HCT116 (cell line): Measurements from ENCODE around the gene PRKCH. TPM values are rescaled to one million over a fixed set of nuclear protein-coding genes. Genes with fewer than 3 reads are reported as not detected.

Experiments
- ATAC-seq: fragments of 200-7000 bp; cut with Tn5 transposase; 2 replicates; pipeline ENCODE4 v1.9.1; 2020; ENCODE audit warnings: mild to moderate bottlenecking, moderate library complexity
- BruUV-seq: library from RNA; stranded (reverse); fragments of 400-500 nt; replicated peaks from 2 replicates; lab custom pipeline; 2021; lab: Mats Ljungman, UMichigan
- CTCF ChIA-PET: fragments of 300-600 bp; sonication (Branson Sonifier 250); formaldehyde crosslinking; loops from one replicate; lab custom pipeline; 2021; ENCODE audit warnings: antibody characterized with exemption; lab: Charles Lee
- POLR2A ChIA-PET: fragments of 300-600, 350-600 bp; sonication (Branson Sonifier 250); formaldehyde crosslinking; loops from one replicate; lab custom pipeline; 2021; ENCODE audit warnings: antibody characterized with exemption; lab: Charles Lee
- RAD21 ChIA-PET, 2 experiments: fragments of 300-600 bp; sonication (Branson Sonifier 250); formaldehyde crosslinking; loops; one replicate each; lab custom pipeline; 2023; ENCODE audit warnings: low total read pairs in 2 of 2; ENCODE audit not compliant: uncharacterized antibody in 2 of 2, unreplicated experiment in 2 of 2, low non-redundant PET in 1 of 2; lab: Charles Lee
- DNase-seq: peaks from one replicate; pipeline ENCODE4 v3.0.0-alpha.2; 2010; ENCODE audit warnings: low read depth, low spot score
- H2AFZ ChIP-seq: fragments of 200-600 bp; shearing (Covaris generic), sonication (generic); 2 replicates; pipeline ENCODE4 v1.6.1; 2017; ENCODE audit warnings: low read depth, mixed run types, mixed read lengths, antibody characterized with exemption, low read length; ENCODE audit not compliant: poor library complexity, severe bottlenecking
- H3K27ac ChIP-seq: 2 replicates; pipeline ENCODE4 v1.5.1; 2012; ENCODE audit warnings: low read depth, low read length
- H3K27me3 ChIP-seq: fragments of 200-600 bp; sonication (generic); 2 replicates; pipeline ENCODE4 v1.6.1; 2016; ENCODE audit warnings: mixed run types, low read length, mixed read lengths; ENCODE audit not compliant: insufficient read depth
- H3K36me3 ChIP-seq, 2 experiments: fragments of 200-500 bp in 1 of 2; fragments of 200-600 bp in 1 of 2; sonication (Bioruptor generic) in 1 of 2; sonication (generic) in 1 of 2; 2 replicates each; pipeline versions ENCODE4 v1.5.1 to v1.6.1; 2014 to 2016; ENCODE audit warnings: low read length in 2 of 2, inconsistent platforms in 1 of 2, mixed read lengths in 1 of 2, mixed run types in 1 of 2; ENCODE audit not compliant: insufficient read depth in 2 of 2, control insufficient read depth in 1 of 2
- H3K4me1 ChIP-seq, 2 experiments: fragments of 200-600 bp in 1 of 2; sonication (generic) in 1 of 2; 2 replicates each; pipeline versions ENCODE4 v1.5.1 to v1.6.1; 2012 to 2017; ENCODE audit warnings: low read length in 2 of 2, inconsistent platforms in 1 of 2, mild to moderate bottlenecking in 1 of 2, mixed read lengths in 1 of 2, mixed run types in 1 of 2, moderate library complexity in 1 of 2; ENCODE audit not compliant: insufficient read depth in 2 of 2, control insufficient read depth in 1 of 2
- H3K4me2 ChIP-seq: fragments of 200-600 bp; sonication (generic); 2 replicates; pipeline ENCODE4 v1.6.1; 2017; ENCODE audit warnings: mixed run types, low read length, mixed read lengths
- H3K4me3 ChIP-seq, 2 experiments: fragments of 200-600 bp in 1 of 2; sonication (generic) in 1 of 2; replicated peaks in 1 of 2; 2 replicates each; pipeline ENCODE4 v1.5.1; 2011 to 2016; ENCODE audit warnings: low read length in 2 of 2, control low read depth in 1 of 2, low read depth in 1 of 2, mild to moderate bottlenecking in 1 of 2, mixed read lengths in 1 of 2, mixed run types in 1 of 2
- H3K79me2 ChIP-seq: fragments of 200-600 bp; sonication (generic); 2 replicates; pipeline ENCODE4 v1.6.1; 2017; ENCODE audit warnings: mild to moderate bottlenecking, mixed run types, low read length, moderate library complexity, mixed read lengths; ENCODE audit not compliant: insufficient read depth
- H3K9ac ChIP-seq: fragments of 200-600 bp; sonication (generic); 2 replicates; pipeline ENCODE4 v1.6.1; 2016; ENCODE audit warnings: low read length, mixed read lengths
- H3K9me2 ChIP-seq: fragments of 200-600 bp; sonication (generic), shearing (Covaris generic); 2 replicates; pipeline ENCODE4 v1.6.1; 2017; ENCODE audit warnings: mixed run types, mild to moderate bottlenecking, moderate library complexity; ENCODE audit not compliant: insufficient read depth
- H3K9me3 ChIP-seq, 2 experiments: fragments of 200-500 bp in 1 of 2; fragments of 200-600 bp in 1 of 2; sonication (Bioruptor generic) in 1 of 2; sonication (generic) in 1 of 2; 2 replicates each; pipeline ENCODE4 v1.6.1; 2014 to 2017; ENCODE audit warnings: low read length in 2 of 2, mixed read lengths in 2 of 2, inconsistent platforms in 1 of 2, low read depth in 1 of 2, mild to moderate bottlenecking in 1 of 2, mixed run types in 1 of 2, moderate library complexity in 1 of 2; ENCODE audit not compliant: control insufficient read depth in 1 of 2, insufficient read depth in 1 of 2
- H4K20me1 ChIP-seq: fragments of 200-600 bp; sonication (generic), shearing (Covaris generic); 2 replicates; pipeline ENCODE4 v1.6.1; 2017; ENCODE audit warnings: mixed run types, mild to moderate bottlenecking, moderate library complexity; ENCODE audit not compliant: insufficient read depth
- ATF3 ChIP-seq: IDR thresholded peaks from 2 replicates; pipeline ENCODE4 v1.6.1; 2012
- CBX3 ChIP-seq: IDR thresholded peaks from 2 replicates; pipeline ENCODE4 v1.6.1; 2012; ENCODE audit warnings: low read depth
- CEBPB ChIP-seq: IDR thresholded peaks from 2 replicates; pipeline ENCODE4 v1.6.1; 2012; ENCODE audit warnings: low read depth
- CTCF ChIP-seq, 3 experiments: fragments of 200-600 bp in 1 of 3; sonication (generic) in 1 of 3; IDR thresholded peaks in 2 of 3; conservative IDR thresholded peaks in 1 of 3; 2 replicates each; pipeline ENCODE4 v1.5.1; 2012 to 2017; ENCODE audit warnings: low read depth in 2 of 3, low read length in 2 of 3, antibody characterized with exemption in 1 of 3, borderline replicate concordance in 1 of 3, control low read depth in 1 of 3, mild to moderate bottlenecking in 1 of 3, mixed read lengths in 1 of 3, mixed run types in 1 of 3, moderate library complexity in 1 of 3; ENCODE audit not compliant: insufficient read depth in 1 of 3
- EGR1 ChIP-seq: IDR thresholded peaks from 2 replicates; pipeline ENCODE4 v1.6.1; 2012; ENCODE audit warnings: low read depth
- ELF1 ChIP-seq: IDR thresholded peaks from 2 replicates; pipeline ENCODE4 v1.6.1; 2012; ENCODE audit warnings: low read depth, borderline replicate concordance
- EZH2 ChIP-seq: fragments of 200-600 bp; sonication (generic); IDR thresholded peaks from 2 replicates; pipeline ENCODE4 v1.6.1; 2017; ENCODE audit warnings: antibody characterized with exemption, mixed run types
- EZH2phosphoT487 ChIP-seq: fragments of 200-600 bp; IDR thresholded peaks from 2 replicates; pipeline ENCODE4 v1.6.1; 2018; ENCODE audit warnings: antibody characterized with exemption, borderline replicate concordance
- FOSL1 ChIP-seq: IDR thresholded peaks from 2 replicates; pipeline ENCODE4 v1.6.1; 2012; ENCODE audit warnings: low read depth
- JUND ChIP-seq: IDR thresholded peaks from 2 replicates; pipeline ENCODE4 v1.6.1; 2012
- MAX ChIP-seq: IDR thresholded peaks from 2 replicates; pipeline ENCODE4 v1.6.1; 2012
- POLR2A ChIP-seq: IDR thresholded peaks from 2 replicates; pipeline ENCODE4 v1.7.0; 2011; ENCODE audit warnings: borderline replicate concordance; ENCODE audit not compliant: insufficient read depth, insufficient read length; ENCODE audit errors: extremely low read depth
- SIN3A ChIP-seq: IDR thresholded peaks from 2 replicates; pipeline ENCODE4 v1.6.1; 2012; ENCODE audit warnings: low read depth
- SP1 ChIP-seq: IDR thresholded peaks from 2 replicates; pipeline ENCODE4 v1.6.1; 2012; ENCODE audit warnings: low read depth
- ZFX ChIP-seq: fragments of 450-650 bp; IDR thresholded peaks from 2 replicates; pipeline ENCODE4 v1.6.1; 2017
- ZNF274 ChIP-seq: fragments of 200-500 bp; sonication (Bioruptor generic); IDR thresholded peaks from 2 replicates; pipeline ENCODE4 v1.6.1; 2014; ENCODE audit warnings: mild to moderate bottlenecking, low read depth, low read length, inconsistent platforms
- intact Hi-C: fragments of 100-400 bp; cut with micrococcal nuclease; formaldehyde crosslinking; loops from 2 replicates; pipeline ENCODE4 v1.10.0; 2022
- total RNA-seq: library from RNA; stranded (reverse); gene quantifications from one replicate; pipeline ENCODE4 v1.2.1, GENCODE V29; 2021; ENCODE audit not compliant: unreplicated experiment
- TF ChIP-seq, protein P1 (sequence below): IDR thresholded peaks from 2 replicates; pipeline ENCODE4 v1.6.1; 2011; ENCODE audit warnings: mild to moderate bottlenecking, low read length, moderate library complexity; ENCODE audit not compliant: insufficient replicate concordance; ENCODE audit errors: extremely low read depth
- TF ChIP-seq, protein P2 (sequence below): IDR thresholded peaks from 2 replicates; pipeline ENCODE4 v1.6.1; 2012; ENCODE audit warnings: low read depth

Gene PRKCH
- total RNA-seq, 1 experiment from 2014 or later: 16.6 TPM

DNA sequence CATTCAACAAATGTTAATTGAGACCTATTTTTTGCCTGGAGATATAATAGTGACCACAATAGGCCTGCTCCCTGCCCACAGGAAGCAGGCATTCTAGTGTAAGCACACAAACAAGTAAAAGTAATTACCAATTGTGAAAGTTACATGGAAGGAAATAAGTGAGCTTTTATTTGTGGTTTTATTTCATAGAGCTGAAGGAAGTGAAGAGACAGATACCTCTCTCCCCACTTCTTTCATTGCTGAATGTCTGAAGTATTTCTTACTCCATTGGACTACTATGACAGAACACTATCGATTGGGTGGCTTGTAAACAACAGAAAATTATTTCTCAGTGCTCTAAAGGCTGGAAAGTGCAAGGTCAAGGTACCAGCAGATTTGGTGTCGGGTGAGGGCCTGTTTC is 183.5 kb downstream of the PRKCH start:
- Histone ChIP-seq H3K36me3 (no peaks in the 10 kb centered on the region), H3K9ac (no peak overlapping the region), H3K4me3 (no peak overlapping the region), H3K27ac (no peak overlapping the region), H3K79me2 (no peaks in the 10 kb centered on the region), H3K4me1 (no peaks in the 10 kb centered on the region; a peak in 1 of 4 replicates), H4K20me1 (no peaks in the 10 kb centered on the region), H3K9me2 (no peaks in the 10 kb centered on the region), H3K27me3 (no peaks in the 10 kb centered on the region), H3K9me3 (no peaks in the 10 kb centered on the region), H2AFZ (no peak overlapping the region), H3K4me2 (no peak overlapping the region)
- ChIA-PET CTCF (no interaction called here), POLR2A (no interaction called here), RAD21 (no interaction called here)
- ATAC-seq (no peak), DNase-seq (no peak)
- intact Hi-C loops: no loop called here
- TF ChIP-seq, protein P1, sequence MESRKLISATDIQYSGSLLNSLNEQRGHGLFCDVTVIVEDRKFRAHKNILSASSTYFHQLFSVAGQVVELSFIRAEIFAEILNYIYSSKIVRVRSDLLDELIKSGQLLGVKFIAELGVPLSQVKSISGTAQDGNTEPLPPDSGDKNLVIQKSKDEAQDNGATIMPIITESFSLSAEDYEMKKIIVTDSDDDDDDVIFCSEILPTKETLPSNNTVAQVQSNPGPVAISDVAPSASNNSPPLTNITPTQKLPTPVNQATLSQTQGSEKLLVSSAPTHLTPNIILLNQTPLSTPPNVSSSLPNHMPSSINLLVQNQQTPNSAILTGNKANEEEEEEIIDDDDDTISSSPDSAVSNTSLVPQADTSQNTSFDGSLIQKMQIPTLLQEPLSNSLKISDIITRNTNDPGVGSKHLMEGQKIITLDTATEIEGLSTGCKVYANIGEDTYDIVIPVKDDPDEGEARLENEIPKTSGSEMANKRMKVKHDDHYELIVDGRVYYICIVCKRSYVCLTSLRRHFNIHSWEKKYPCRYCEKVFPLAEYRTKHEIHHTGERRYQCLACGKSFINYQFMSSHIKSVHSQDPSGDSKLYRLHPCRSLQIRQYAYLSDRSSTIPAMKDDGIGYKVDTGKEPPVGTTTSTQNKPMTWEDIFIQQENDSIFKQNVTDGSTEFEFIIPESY: no peak
- TF ChIP-seq EZH2: no peak
- no peak for TF ChIP-seq JUND
- TF ChIP-seq POLR2A: no peak
- TF ChIP-seq SP1: no peak
- TF ChIP-seq CEBPB: no peak
- TF ChIP-seq ZNF274: no peak
- no peak for TF ChIP-seq SIN3A
- TF ChIP-seq CBX3: no peak
- TF ChIP-seq ATF3: no peak
- TF ChIP-seq ELF1: no peak
- no peak for TF ChIP-seq EGR1
- TF ChIP-seq, protein P2, sequence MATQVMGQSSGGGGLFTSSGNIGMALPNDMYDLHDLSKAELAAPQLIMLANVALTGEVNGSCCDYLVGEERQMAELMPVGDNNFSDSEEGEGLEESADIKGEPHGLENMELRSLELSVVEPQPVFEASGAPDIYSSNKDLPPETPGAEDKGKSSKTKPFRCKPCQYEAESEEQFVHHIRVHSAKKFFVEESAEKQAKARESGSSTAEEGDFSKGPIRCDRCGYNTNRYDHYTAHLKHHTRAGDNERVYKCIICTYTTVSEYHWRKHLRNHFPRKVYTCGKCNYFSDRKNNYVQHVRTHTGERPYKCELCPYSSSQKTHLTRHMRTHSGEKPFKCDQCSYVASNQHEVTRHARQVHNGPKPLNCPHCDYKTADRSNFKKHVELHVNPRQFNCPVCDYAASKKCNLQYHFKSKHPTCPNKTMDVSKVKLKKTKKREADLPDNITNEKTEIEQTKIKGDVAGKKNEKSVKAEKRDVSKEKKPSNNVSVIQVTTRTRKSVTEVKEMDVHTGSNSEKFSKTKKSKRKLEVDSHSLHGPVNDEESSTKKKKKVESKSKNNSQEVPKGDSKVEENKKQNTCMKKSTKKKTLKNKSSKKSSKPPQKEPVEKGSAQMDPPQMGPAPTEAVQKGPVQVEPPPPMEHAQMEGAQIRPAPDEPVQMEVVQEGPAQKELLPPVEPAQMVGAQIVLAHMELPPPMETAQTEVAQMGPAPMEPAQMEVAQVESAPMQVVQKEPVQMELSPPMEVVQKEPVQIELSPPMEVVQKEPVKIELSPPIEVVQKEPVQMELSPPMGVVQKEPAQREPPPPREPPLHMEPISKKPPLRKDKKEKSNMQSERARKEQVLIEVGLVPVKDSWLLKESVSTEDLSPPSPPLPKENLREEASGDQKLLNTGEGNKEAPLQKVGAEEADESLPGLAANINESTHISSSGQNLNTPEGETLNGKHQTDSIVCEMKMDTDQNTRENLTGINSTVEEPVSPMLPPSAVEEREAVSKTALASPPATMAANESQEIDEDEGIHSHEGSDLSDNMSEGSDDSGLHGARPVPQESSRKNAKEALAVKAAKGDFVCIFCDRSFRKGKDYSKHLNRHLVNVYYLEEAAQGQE: no peak
- no peak for TF ChIP-seq FOSL1
- no peak for TF ChIP-seq EZH2phosphoT487
- no peak for TF ChIP-seq MAX
- no peak for TF ChIP-seq ZFX
- no peak for TF ChIP-seq CTCF (IDR thresholded peaks at IDR 0.05 in 2 of 3, conservative IDR thresholded peaks at IDR 0.05 in 1 of 3; ENCODE audit: borderline replicate concordance in 1 of 3, insufficient read depth in 1 of 3, low read depth in 2 of 3, low read length in 2 of 3)
- BruUV-seq: no TSS peak
